Measurements from ENCODE around the gene COG2.
"Not testable (repeated sequence)": the region's sequence is repeated elsewhere in the genome, so short reads cannot be mapped to it uniquely, and the experiment has no call there.

The COG2 gene

GRCh38 chr1:230693777-230694176, 51.5 kb downstream of the COG2 start:
- Mint-ChIP-seq H3K4me1 (no peaks in the 10 kb centered on the region), H3K36me3 (peaks cover 30% of the 10 kb centered on the region), H3K27me3 (no peaks in the 10 kb centered on the region), H3K4me3 (no peak overlapping the region), H3K9me3 (no peaks in the 10 kb centered on the region), H3K27ac (no peak overlapping the region)
- ATAC-seq (ENCODE audit: low read depth) (no peak), DNase-seq (ENCODE audit: low spot score in 2 of 2) (no peak)

- Mint-ChIP-seq H3K4me3 (no peak overlapping the region), H3K27me3 (no peaks in the 10 kb centered on the region), H3K27ac (no peak overlapping the region), H3K36me3 (peaks cover 28% of the 10 kb centered on the region), H3K9me3 (no peaks in the 10 kb centered on the region), H3K4me1 (no peaks in the 10 kb centered on the region)
- no peak for DNase-seq (ENCODE audit: low spot score in 2 of 2)
- ATAC-seq (ENCODE audit: low read depth): no peak
These were observed 52.2 kb downstream of the COG2 start for GRCh38 chr1:230694464-230694863.

- no peak overlapping the region for H3K27ac Mint-ChIP-seq
- H3K9me3 Mint-ChIP-seq: no peaks in the 10 kb centered on the region
- H3K4me1 Mint-ChIP-seq: no peaks in the 10 kb centered on the region
- peaks cover 23% of the 10 kb centered on the region for H3K36me3 Mint-ChIP-seq
- DNase-seq (ENCODE audit: low spot score in 2 of 2) (no peak), ATAC-seq (ENCODE audit: low read depth) (no peak)
- H3K27me3 Mint-ChIP-seq: no peaks in the 10 kb centered on the region
- no peak overlapping the region for H3K4me3 Mint-ChIP-seq
These were observed 52.7 kb downstream of the COG2 start for GRCh38 chr1:230694991-230695390.

- Mint-ChIP-seq H3K4me1 (no peaks in the 10 kb centered on the region), H3K27ac (no peak overlapping the region), H3K36me3 (peaks cover 16% of the 10 kb centered on the region), H3K4me3 (no peak overlapping the region), H3K27me3 (no peaks in the 10 kb centered on the region), H3K9me3 (no peaks in the 10 kb centered on the region)
- DNase-seq (ENCODE audit: low spot score in 2 of 2) (no peak), ATAC-seq (ENCODE audit: low read depth) (no peak)
These were observed 53.9 kb downstream of the COG2 start for GRCh38 chr1:230696218-230696617.

- Mint-ChIP-seq H3K4me3 (no peak overlapping the region), H3K27ac (no peak overlapping the region), H3K36me3 (peaks cover 12% of the 10 kb centered on the region), H3K4me1 (no peaks in the 10 kb centered on the region), H3K27me3 (no peaks in the 10 kb centered on the region), H3K9me3 (no peaks in the 10 kb centered on the region)
- no peak for DNase-seq (ENCODE audit: low spot score in 2 of 2)
- no peak for ATAC-seq (ENCODE audit: low read depth)
These were observed 54.6 kb downstream of the COG2 start for GRCh38 chr1:230696722-230697437.

GRCh38 chr1:230698130-230698529, 55.8 kb downstream of the COG2 start:
- H3K4me1 Mint-ChIP-seq: no peaks in the 10 kb centered on the region
- ATAC-seq (ENCODE audit: low read depth) (no peak), DNase-seq (ENCODE audit: low spot score in 2 of 2) (no peak)
- H3K27ac Mint-ChIP-seq: no peak overlapping the region
- peaks cover 4% of the 10 kb centered on the region for H3K36me3 Mint-ChIP-seq
- H3K27me3 Mint-ChIP-seq: no peaks in the 10 kb centered on the region
- H3K4me3 Mint-ChIP-seq: no peak overlapping the region
- no peaks in the 10 kb centered on the region for H3K9me3 Mint-ChIP-seq

GRCh38 chr1:230698964-230699363, 56.7 kb downstream of the COG2 start:
- ATAC-seq (ENCODE audit: low read depth); H3K27me3 Mint-ChIP-seq; H3K4me3 Mint-ChIP-seq; H3K4me1 Mint-ChIP-seq; DNase-seq (ENCODE audit: low spot score in 2 of 2); H3K27ac Mint-ChIP-seq; H3K9me3 Mint-ChIP-seq; H3K36me3 Mint-ChIP-seq: not testable (repeated sequence)

GRCh38 chr1:230699716-230700115, 57.4 kb downstream of the COG2 start:
- Mint-ChIP-seq H3K27ac (no peak overlapping the region), H3K27me3 (peaks cover under 1% of the 10 kb centered on the region), H3K36me3 (no peaks in the 10 kb centered on the region), H3K4me1 (no peaks in the 10 kb centered on the region), H3K4me3 (no peak overlapping the region), H3K9me3 (peaks cover under 1% of the 10 kb centered on the region)
- DNase-seq (ENCODE audit: low spot score in 2 of 2) (no peak), ATAC-seq (ENCODE audit: low read depth) (no peak)

GRCh38 chr1:230700132-230700531, 57.9 kb downstream of the COG2 start:
- DNase-seq (ENCODE audit: low spot score in 2 of 2): no peak
- Mint-ChIP-seq H3K27ac (no peak overlapping the region), H3K36me3 (no peaks in the 10 kb centered on the region), H3K4me3 (no peak overlapping the region), H3K4me1 (no peaks in the 10 kb centered on the region), H3K9me3 (peaks cover 3% of the 10 kb centered on the region), H3K27me3 (peaks cover 3% of the 10 kb centered on the region)
- ATAC-seq (ENCODE audit: low read depth): no peak

GRCh38 chr1:230701434-230701833, 59.2 kb downstream of the COG2 start:
- H3K36me3 Mint-ChIP-seq: no peaks in the 10 kb centered on the region
- no peaks in the 10 kb centered on the region for H3K4me1 Mint-ChIP-seq
- no peak overlapping the region for H3K27ac Mint-ChIP-seq
- peaks cover 3% of the 10 kb centered on the region for H3K27me3 Mint-ChIP-seq
- no peak overlapping the region for H3K4me3 Mint-ChIP-seq
- peaks cover 3% of the 10 kb centered on the region for H3K9me3 Mint-ChIP-seq
- ATAC-seq (ENCODE audit: low read depth) (no peak), DNase-seq (ENCODE audit: low spot score in 2 of 2) (no peak)

GRCh38 chr1:230701895-230702768, 59.9 kb downstream of the COG2 start:
- peaks cover 3% of the 10 kb centered on the region for H3K27me3 Mint-ChIP-seq
- peaks cover 3% of the 10 kb centered on the region for H3K9me3 Mint-ChIP-seq
- no peaks in the 10 kb centered on the region for H3K4me1 Mint-ChIP-seq
- DNase-seq (ENCODE audit: low spot score in 2 of 2): no peak
- no peak overlapping the region for H3K27ac Mint-ChIP-seq
- H3K4me3 Mint-ChIP-seq: no peak overlapping the region
- H3K36me3 Mint-ChIP-seq: no peaks in the 10 kb centered on the region
- no peak for ATAC-seq (ENCODE audit: low read depth)

- ATAC-seq (ENCODE audit: low read depth) (no peak), DNase-seq (ENCODE audit: low spot score in 2 of 2) (no peak)
These were observed 60.8 kb downstream of the COG2 start for GRCh38 chr1:230702934-230703678.

GRCh38 chr1:230703679-230704385, 61.6 kb downstream of the COG2 start:
- DNase-seq (ENCODE audit: low spot score in 2 of 2) (no peak), ATAC-seq (ENCODE audit: low read depth) (no peak)
- Mint-ChIP-seq H3K4me1 (no peaks in the 10 kb centered on the region), H3K9me3 (peaks cover 3% of the 10 kb centered on the region), H3K4me3 (no peak overlapping the region), H3K27me3 (peaks cover 8% of the 10 kb centered on the region), H3K36me3 (no peaks in the 10 kb centered on the region), H3K27ac (no peak overlapping the region)

More at GRCh38 chr1:230702934-230703678, 60.8 kb downstream of the COG2 start:
- Mint-ChIP-seq H3K27me3 (peaks cover 3% of the 10 kb centered on the region), H3K4me3 (no peak overlapping the region), H3K4me1 (no peaks in the 10 kb centered on the region), H3K36me3 (no peaks in the 10 kb centered on the region), H3K9me3 (peaks cover 3% of the 10 kb centered on the region), H3K27ac (no peak overlapping the region)

Data from memory B cell (primary cell).